ENCODE data around the gene LMOD3. TPM values are rescaled to one million over a fixed set of nuclear protein-coding genes. Genes with fewer than 3 reads are reported as not detected.

The LMOD3 gene
- total and polyA plus RNA-seq, 2 of the 4 experiments (the other 2 are of a cell fraction) = not detected

DNA sequence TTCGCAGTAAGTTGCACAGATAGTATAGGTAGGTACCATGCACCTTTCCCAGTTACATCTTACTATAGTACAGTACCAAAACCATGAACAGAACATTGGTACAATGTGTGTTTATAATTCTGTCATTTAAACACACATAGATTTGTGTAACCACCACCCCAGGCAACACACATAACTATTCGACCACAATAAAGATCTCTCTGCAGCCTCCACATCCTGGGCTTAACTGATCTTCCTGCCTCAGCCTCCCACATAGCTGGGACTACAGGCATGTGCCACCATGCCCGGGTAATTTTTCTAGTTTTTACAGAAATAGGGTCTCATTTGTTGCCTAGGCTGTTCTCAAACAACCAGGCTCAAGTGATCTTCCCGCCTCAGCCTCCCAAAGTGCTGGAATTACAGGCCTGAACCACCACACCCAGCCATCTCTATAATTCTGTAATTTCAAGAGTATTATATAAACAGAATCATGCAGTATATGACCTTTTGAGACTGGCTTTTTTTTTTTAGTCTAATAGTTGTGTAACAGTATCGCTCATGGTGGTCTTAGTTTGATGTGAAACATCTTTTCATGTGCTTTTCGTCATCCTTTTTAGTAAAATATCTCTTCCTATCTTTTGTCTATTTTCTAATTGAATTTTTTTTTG lies 57.0 kb downstream of the LMOD3 start:
- in situ Hi-C loops (cut with MboI; ENCODE audit: low sequenced_read_pairs) (no loop called here), dilution Hi-C loops (cut with HindIII; ENCODE audit: low sequenced_read_pairs, unreplicated experiment) (no loop called here), intact Hi-C loops (cut with micrococcal nuclease) (no loop called here)
- no CpG with 5 or more reads among the region's 6 CpGs for WGBS, 2 experiments (ENCODE audit: extremely low coverage in 2 of 2, insufficient read length in 1 of 2)
- Histone ChIP-seq H3K27me3 (ENCODE audit: control insufficient read depth, insufficient read depth, low read length) (no peaks in the 10 kb centered on the region), H3K4me2 (ENCODE audit: low read depth, low read length) (no peak overlapping the region), H2BK120ac (ENCODE audit: low read depth, low read length) (no peak overlapping the region), H3K9ac (ENCODE audit: low read depth, low read length) (no peak overlapping the region), H3K79me1 (ENCODE audit: low read depth in 1 of 2, low read length in 2 of 2) (peaks cover 10 to 12% of the 10 kb centered on the region in 2 experiments; a peak in 3 of 4 replicates), H3K14ac (replicated peaks; ENCODE audit: low read depth, low read length) (no peak overlapping the region), H4K20me1 (ENCODE audit: insufficient read depth, low read length) (no peaks in the 10 kb centered on the region), H2BK15ac (ENCODE audit: low read depth, low read length) (no peak overlapping the region), H2AFZ (replicated peaks; ENCODE audit: low read length, poor library complexity) (no peak overlapping the region), H3K9me1 (ENCODE audit: insufficient read depth, low read length) (peaks cover 4% of the 10 kb centered on the region; the same call in 1 of the 2 replicates), H4K5ac (ENCODE audit: low read depth, low read length) (no peak overlapping the region), H3K56ac (ENCODE audit: extremely low read depth, insufficient read depth, low read length) (no peak overlapping the region), H3K36me3 (ENCODE audit: control insufficient read depth, insufficient read depth, low read length) (peaks cover 22% of the 10 kb centered on the region), H3K9me3 (ENCODE audit: control insufficient read depth, insufficient read depth, low read length) (no peaks in the 10 kb centered on the region), H2AK5ac (ENCODE audit: low read depth, low read length) (no peak overlapping the region), H3K23ac (ENCODE audit: low read depth, low read length) (no peak overlapping the region), H3K4ac (ENCODE audit: low read depth, low read length) (no peak overlapping the region), H3K27ac (ENCODE audit: insufficient read depth, low read length) (no peak overlapping the region), H4K91ac (ENCODE audit: insufficient read depth, low read depth, low read length) (no peak overlapping the region), H2BK20ac (ENCODE audit: low read depth, low read length) (no peak overlapping the region), H2BK5ac (ENCODE audit: low read depth, low read length, poor library complexity, severe bottlenecking) (no peak overlapping the region), H2AK9ac (replicated peaks; ENCODE audit: low read depth, low read length, poor library complexity) (no peak overlapping the region), H4K8ac (ENCODE audit: low read depth in 2 of 2, low read length in 2 of 2) (no peak overlapping the region), H3K4me1 (ENCODE audit: control insufficient read depth, insufficient read depth, low read length) (0 out of 2 replicates have a peak, but pooled peaks cover 2% of the 10 kb centered on the region), H3K18ac (ENCODE audit: low read depth, low read length) (no peak overlapping the region), H3K4me3 (ENCODE audit: insufficient read depth, low read depth, low read length) (no peak overlapping the region)
- CTCF ChIA-PET = interaction anchor here (0.6 kb wide), 1 partner anchor 89 kb away, joined by 3 read pairs; no protein-coding TSS in a partner anchor
- no TSS peak for BruUV-seq (replicated peaks)
- no peak for ATAC-seq (ENCODE audit: low read depth)
- POLR2A ChIA-PET (ENCODE audit: unreplicated experiment) = no interaction called here
- no peak for DNase-seq
- TF ChIP-seq MAZ (IDR thresholded peaks at IDR 0.05; ENCODE audit: borderline replicate concordance, low read depth, low read length) (no peak), ELK1 (IDR thresholded peaks at IDR 0.05; ENCODE audit: borderline replicate concordance, low read depth, low read length) (no peak), MXI1 (IDR thresholded peaks at IDR 0.05; ENCODE audit: borderline replicate concordance, low read depth, low read length) (no peak), BHLHE40 (IDR thresholded peaks at IDR 0.05; ENCODE audit: low read depth, low read length) (no peak), FOS (IDR thresholded peaks at IDR 0.05; ENCODE audit: low read depth, low read length) (no peak), RFX5 (IDR thresholded peaks at IDR 0.05; ENCODE audit: low read depth, low read length) (no peak), CHD1 (IDR thresholded peaks at IDR 0.05; ENCODE audit: low read depth, low read length) (no peak), RAD21 (IDR thresholded peaks at IDR 0.05; ENCODE audit: low read length) (no peak), USF2 (IDR thresholded peaks at IDR 0.05; ENCODE audit: low read depth, low read length) (no peak), NFE2L2 (IDR thresholded peaks at IDR 0.05; ENCODE audit: low read depth, low read length) (no peak), POLR2A (IDR thresholded peaks at IDR 0.05; ENCODE audit: low read depth, low read length) (no peak), CEBPB (IDR thresholded peaks at IDR 0.05; ENCODE audit: low read depth, low read length) (no peak), RCOR1 (IDR thresholded peaks at IDR 0.05; ENCODE audit: insufficient replicate concordance, low read length) (no peak), SMC3 (IDR thresholded peaks at IDR 0.05; ENCODE audit: low read depth, low read length) (no peak)
- TF ChIP-seq, protein P1, sequence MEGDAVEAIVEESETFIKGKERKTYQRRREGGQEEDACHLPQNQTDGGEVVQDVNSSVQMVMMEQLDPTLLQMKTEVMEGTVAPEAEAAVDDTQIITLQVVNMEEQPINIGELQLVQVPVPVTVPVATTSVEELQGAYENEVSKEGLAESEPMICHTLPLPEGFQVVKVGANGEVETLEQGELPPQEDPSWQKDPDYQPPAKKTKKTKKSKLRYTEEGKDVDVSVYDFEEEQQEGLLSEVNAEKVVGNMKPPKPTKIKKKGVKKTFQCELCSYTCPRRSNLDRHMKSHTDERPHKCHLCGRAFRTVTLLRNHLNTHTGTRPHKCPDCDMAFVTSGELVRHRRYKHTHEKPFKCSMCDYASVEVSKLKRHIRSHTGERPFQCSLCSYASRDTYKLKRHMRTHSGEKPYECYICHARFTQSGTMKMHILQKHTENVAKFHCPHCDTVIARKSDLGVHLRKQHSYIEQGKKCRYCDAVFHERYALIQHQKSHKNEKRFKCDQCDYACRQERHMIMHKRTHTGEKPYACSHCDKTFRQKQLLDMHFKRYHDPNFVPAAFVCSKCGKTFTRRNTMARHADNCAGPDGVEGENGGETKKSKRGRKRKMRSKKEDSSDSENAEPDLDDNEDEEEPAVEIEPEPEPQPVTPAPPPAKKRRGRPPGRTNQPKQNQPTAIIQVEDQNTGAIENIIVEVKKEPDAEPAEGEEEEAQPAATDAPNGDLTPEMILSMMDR (conservative IDR thresholded peaks at IDR 0.05; ENCODE audit: low read depth, low read length) = no peak
